Activated T-cell treated with anti-CD3 and anti-CD28 coated beads, Interleukin-2, amount 50 U/mL, for 24 hours (primary cell): ENCODE results near the gene DNAJB1.
"Not testable (repeated sequence)": the region's sequence is repeated elsewhere in the genome, so short reads cannot be mapped to it uniquely, and the experiment has no call there.

ENCODE experiments used
- DNase-seq: peaks from one replicate; pipeline ENCODE4 v3.0.0-alpha.2; 2020
- H3K27ac Mint-ChIP-seq: 2 replicates; pipeline ENCODE4 v1.8.0; 2020; ENCODE audit warnings: mild to moderate bottlenecking, mixed read lengths
- H3K27me3 Mint-ChIP-seq: 2 replicates; pipeline ENCODE4 v1.8.0; 2020; ENCODE audit warnings: mixed read lengths
- H3K36me3 Mint-ChIP-seq: 2 replicates; pipeline ENCODE4 v1.8.0; 2020; ENCODE audit warnings: low read depth, mixed read lengths
- H3K4me1 Mint-ChIP-seq: 2 replicates; pipeline ENCODE4 v1.8.0; 2020; ENCODE audit warnings: low read depth, mixed read lengths
- H3K4me3 Mint-ChIP-seq: 2 replicates; pipeline ENCODE4 v1.8.0; 2020; ENCODE audit warnings: mild to moderate bottlenecking, moderate library complexity, mixed read lengths
- H3K9me3 Mint-ChIP-seq: 2 replicates; pipeline ENCODE4 v1.8.0; 2020; ENCODE audit warnings: mixed read lengths

The DNAJB1 gene

DNA sequence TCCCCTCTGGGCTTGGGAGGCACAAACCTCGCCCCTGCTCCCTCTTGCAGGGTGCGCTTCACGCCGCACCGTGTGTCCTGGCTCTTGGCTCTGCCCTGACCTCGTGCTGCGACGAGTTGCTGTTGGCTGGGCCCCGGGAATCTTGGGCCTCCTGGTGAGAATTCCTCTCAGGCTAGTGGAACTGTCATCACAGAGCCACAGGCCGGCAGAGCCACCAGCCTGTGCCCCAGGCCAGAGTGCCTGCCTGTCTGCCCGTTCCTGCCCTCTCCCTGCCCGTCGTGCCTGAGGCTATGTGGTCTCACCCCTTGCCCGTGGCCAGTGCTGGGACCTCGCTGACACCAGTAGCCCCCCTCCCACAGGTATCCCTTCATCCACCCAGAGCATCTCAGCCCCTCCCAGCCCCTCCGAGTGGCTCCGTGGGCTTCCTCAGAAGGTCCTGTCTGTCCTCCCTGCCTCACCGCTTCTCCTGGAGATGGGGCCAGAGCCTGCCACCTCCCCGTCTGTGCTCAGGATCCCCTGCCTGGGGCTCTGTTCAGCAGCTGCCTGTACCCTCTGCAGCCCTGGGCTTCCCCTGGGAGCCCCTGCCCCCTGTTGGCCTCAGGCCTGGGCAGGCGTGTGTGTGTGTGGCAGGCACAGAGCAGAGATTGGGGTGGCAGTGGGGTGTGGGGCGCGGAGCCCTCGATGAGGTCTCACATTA is 40.3 kb upstream of the DNAJB1 start:
- Mint-ChIP-seq H3K9me3 (no peaks in the 10 kb centered on the region), H3K4me1 (peaks cover 46% of the 10 kb centered on the region), H3K4me3 (no peak overlapping the region), H3K27me3 (no peaks in the 10 kb centered on the region), H3K27ac (no peak overlapping the region), H3K36me3 (peaks cover 13% of the 10 kb centered on the region)
- DNase-seq: no peak

DNA sequence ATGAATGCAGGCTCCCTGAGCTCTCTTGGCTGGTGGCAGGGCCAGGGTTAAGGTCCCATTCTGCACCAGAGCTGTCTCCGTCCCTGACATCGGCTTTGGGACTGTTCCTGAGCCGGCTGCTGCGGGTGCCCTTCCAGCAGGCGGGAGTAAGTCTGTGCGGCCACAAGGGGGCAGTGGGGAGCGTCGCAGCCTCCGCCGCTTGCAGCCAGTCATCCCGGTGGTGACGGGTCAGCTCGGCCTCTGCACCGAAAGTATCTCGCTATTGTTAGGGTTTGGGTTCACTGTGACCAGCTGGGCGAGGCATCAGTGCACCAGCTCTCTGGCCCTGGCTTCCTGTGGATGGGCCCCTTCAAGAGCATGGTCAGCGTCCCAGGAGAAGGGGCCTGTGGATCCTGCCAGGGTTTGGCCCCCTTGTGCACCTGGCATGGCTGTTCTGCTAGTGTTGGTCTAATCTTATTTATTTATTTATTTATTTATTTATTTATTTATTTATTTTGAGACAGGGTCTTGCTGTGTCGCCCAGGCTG is 38.5 kb upstream of the DNAJB1 start:
- H3K27ac Mint-ChIP-seq: no peak overlapping the region
- peaks cover 55% of the 10 kb centered on the region for H3K4me1 Mint-ChIP-seq
- no peaks in the 10 kb centered on the region for H3K9me3 Mint-ChIP-seq
- DNase-seq: peak; percentile 83
- peaks cover 16% of the 10 kb centered on the region for H3K36me3 Mint-ChIP-seq
- no peak overlapping the region for H3K4me3 Mint-ChIP-seq
- no peaks in the 10 kb centered on the region for H3K27me3 Mint-ChIP-seq

DNA sequence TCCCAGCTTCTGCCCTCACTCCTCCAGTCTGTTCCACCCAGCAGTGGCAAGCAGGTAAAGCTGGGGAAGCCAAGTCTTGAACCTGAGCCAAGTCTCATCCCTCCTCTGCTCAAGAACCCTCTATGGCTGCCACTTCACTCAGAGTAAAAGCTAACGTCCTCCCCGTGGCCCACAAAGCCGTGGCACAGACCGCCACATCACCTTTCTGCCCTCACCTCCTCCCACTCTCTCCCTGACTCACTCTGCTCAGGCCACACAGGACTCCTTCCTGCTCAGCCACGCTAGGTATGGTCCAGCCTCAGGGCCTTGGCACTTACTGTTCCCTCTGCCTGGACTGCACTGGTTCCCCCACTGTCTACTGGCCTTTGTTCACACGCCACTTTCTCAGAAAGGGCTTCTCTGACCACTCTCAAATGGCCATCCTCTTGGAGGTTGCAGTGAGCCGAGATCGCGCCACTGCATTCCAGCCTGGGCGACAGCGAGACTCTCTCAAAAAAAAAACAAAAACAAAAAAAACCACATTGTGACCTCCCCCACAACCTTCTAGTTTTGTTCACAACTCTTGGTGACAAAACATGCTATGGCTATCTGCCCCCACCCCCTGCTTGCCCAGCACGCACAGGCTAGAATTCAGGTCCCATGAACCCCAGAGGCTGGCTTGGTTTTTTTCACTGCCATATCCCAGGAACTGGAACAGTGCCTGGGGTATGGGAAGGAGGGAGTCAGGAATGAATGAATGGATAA is 37.9 kb upstream of the DNAJB1 start:
- no peaks in the 10 kb centered on the region for H3K27me3 Mint-ChIP-seq
- peak overlapping the region; percentile 79 for H3K27ac Mint-ChIP-seq
- H3K4me1 Mint-ChIP-seq: peaks cover 56% of the 10 kb centered on the region

GRCh38 chr19:14554382-14554812 is 36.2 kb upstream of the DNAJB1 start:
- H3K27me3 Mint-ChIP-seq: no peaks in the 10 kb centered on the region
- H3K27ac Mint-ChIP-seq: peak overlapping the region; percentile 32
- H3K4me3 Mint-ChIP-seq: no peak overlapping the region
- H3K4me1 Mint-ChIP-seq: peaks cover 63% of the 10 kb centered on the region
- DNase-seq: no peak
- H3K36me3 Mint-ChIP-seq: peaks cover 19% of the 10 kb centered on the region
- no peaks in the 10 kb centered on the region for H3K9me3 Mint-ChIP-seq

More for the DNA sequence above, 37.9 kb upstream of the DNAJB1 start:
- Mint-ChIP-seq H3K9me3 (no peaks in the 10 kb centered on the region), H3K4me3 (no peak overlapping the region), H3K36me3 (peaks cover 15% of the 10 kb centered on the region)
- no peak for DNase-seq

GRCh38 chr19:14553939-14554243 is 35.7 kb upstream of the DNAJB1 start:
- no peaks in the 10 kb centered on the region for H3K27me3 Mint-ChIP-seq
- no peak for DNase-seq
- peak overlapping the region; percentile 53 for H3K27ac Mint-ChIP-seq
- H3K4me3 Mint-ChIP-seq: no peak overlapping the region
- H3K9me3 Mint-ChIP-seq: no peaks in the 10 kb centered on the region
- peaks cover 63% of the 10 kb centered on the region for H3K4me1 Mint-ChIP-seq
- H3K36me3 Mint-ChIP-seq: peaks cover 22% of the 10 kb centered on the region

- Mint-ChIP-seq H3K4me3 (no peak overlapping the region), H3K4me1 (peaks cover 60% of the 10 kb centered on the region), H3K27me3 (no peaks in the 10 kb centered on the region), H3K9me3 (no peaks in the 10 kb centered on the region), H3K27ac (peak overlapping the region; percentile 78), H3K36me3 (peaks cover 28% of the 10 kb centered on the region)
- no peak for DNase-seq
Observed at GRCh38 chr19:14553042-14553938, 35.1 kb upstream of the DNAJB1 start.

DNA sequence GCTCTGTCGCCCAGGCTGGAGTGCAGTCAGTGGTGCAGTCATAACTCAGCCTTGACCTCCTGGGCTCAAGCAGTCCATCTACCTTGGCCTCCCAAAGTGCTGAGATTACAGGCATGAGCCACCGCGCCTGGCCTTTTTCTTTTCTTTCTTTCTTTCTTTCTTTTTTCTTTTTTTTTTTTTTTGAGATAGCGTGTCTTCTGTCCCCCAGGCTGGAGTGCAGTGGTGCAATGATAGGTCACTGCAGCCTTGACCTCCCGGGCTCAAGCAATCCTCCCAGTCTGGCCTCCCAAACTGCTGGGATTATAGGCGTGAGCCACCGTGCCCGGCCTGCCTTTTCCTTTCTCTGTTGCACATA is 33.8 kb upstream of the DNAJB1 start:
- H3K27me3 Mint-ChIP-seq, DNase-seq, H3K4me3 Mint-ChIP-seq, H3K9me3 Mint-ChIP-seq: not testable (repeated sequence)
- Mint-ChIP-seq H3K27ac (peak overlapping the region; percentile 78), H3K36me3 (peaks cover 29% of the 10 kb centered on the region), H3K4me1 (peaks cover 56% of the 10 kb centered on the region)

DNA sequence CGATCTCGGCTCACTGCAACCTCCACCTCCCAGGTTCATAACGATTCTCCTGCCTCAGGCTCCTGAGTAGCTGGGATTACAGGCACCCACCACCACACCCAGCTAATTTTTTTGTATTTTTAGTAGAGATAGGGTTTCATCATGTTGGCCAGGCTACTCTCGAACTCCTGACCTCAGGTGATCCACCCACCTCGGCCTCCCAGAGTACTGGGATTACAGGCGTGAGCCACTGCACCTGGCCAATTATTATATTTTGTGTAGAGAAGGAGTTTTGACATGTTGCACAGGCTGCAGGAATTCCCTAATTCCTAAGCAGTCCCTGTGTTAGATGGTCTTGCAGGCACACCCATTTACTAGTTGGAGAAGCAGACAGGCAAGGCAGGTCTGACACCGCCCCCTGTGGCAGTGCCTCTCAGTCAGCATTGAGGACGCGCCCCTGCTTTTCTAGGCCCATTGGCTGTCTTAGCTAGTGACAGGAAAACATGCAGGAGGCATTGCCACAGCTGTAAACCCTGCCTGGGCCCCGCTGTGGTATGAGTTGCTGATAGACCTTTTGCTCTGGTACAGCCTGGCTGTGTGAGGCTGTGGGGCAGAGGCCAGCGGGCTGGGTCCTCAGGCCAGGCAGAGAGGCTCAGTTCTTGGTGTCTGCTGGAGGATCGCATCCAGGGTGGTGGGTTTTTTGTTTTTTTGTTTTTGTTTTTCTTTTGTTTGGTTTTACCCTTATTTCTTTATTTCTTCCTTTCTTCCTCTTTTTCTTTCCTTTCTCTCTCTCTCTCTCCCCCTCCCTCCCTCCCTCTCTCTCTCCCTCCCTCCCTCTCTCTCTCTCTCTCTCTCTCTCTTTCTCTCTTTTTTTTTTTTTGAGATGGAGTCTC is 33.2 kb upstream of the DNAJB1 start:
- H3K4me1 Mint-ChIP-seq: peaks cover 53% of the 10 kb centered on the region
- not testable (repeated sequence) for H3K27me3 Mint-ChIP-seq, H3K4me3 Mint-ChIP-seq, H3K9me3 Mint-ChIP-seq
- DNase-seq: peak; percentile 77
- peaks cover 31% of the 10 kb centered on the region for H3K36me3 Mint-ChIP-seq
- peak overlapping the region; percentile 73 for H3K27ac Mint-ChIP-seq

DNA sequence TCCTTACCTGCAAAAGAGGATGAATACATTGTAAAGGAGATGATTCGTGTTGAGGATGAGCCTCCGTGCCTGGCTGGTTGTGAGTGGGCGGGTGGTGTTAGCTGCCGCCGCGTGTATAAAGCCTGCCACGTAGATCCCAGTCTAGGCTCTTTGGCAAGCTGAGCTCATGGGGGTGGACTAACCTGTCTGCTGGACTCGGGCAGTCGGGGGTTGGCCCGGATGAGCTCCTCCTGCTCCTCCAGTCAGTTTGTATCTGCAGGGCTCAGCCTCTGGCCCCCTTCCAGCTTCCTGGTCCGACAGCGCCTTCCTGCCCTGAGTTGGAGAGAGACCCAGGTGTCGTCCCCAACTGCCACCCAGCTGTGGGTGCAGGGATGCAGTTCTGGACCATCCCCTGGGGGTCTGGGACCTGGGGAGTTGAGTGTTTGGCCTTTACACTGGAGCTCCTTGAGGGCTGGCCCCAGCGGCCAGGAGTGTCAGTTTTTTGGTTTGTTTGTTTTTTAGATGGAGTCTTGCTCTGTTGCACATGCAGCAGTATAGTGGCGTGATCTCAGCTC is 32.1 kb upstream of the DNAJB1 start:
- Mint-ChIP-seq H3K27ac (peak overlapping the region; percentile 79), H3K4me1 (peaks cover 46% of the 10 kb centered on the region)
- no peak for DNase-seq

DNA sequence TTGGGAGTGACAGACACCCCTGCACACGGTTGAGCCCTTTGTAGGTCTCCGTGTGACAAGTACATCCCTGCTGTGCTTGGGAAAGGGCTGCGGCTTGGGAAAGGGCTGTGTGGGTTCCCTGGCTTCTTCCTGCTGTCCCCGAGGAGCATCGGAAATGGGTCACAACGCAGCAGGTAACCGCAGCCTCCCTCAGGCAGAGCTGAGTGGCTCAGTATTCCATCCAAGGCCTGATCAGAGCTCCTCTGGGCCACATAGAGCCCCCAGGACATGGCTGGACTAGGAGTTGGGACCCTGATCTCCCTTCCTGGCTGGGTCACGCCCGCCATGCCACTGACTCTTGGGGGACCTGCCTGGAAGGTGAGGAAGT is 27.5 kb upstream of the DNAJB1 start:
- no peak for DNase-seq
- no peaks in the 10 kb centered on the region for H3K27me3 Mint-ChIP-seq
- H3K9me3 Mint-ChIP-seq: no peaks in the 10 kb centered on the region
- no peak overlapping the region for H3K4me3 Mint-ChIP-seq
- H3K27ac Mint-ChIP-seq: no peak overlapping the region
- H3K4me1 Mint-ChIP-seq: peaks cover 33% of the 10 kb centered on the region
- peaks cover 46% of the 10 kb centered on the region for H3K36me3 Mint-ChIP-seq

More for the DNA sequence above, 32.1 kb upstream of the DNAJB1 start:
- Mint-ChIP-seq H3K9me3 (no peaks in the 10 kb centered on the region), H3K4me3 (no peak overlapping the region), H3K27me3 (no peaks in the 10 kb centered on the region), H3K36me3 (peaks cover 40% of the 10 kb centered on the region)

DNA sequence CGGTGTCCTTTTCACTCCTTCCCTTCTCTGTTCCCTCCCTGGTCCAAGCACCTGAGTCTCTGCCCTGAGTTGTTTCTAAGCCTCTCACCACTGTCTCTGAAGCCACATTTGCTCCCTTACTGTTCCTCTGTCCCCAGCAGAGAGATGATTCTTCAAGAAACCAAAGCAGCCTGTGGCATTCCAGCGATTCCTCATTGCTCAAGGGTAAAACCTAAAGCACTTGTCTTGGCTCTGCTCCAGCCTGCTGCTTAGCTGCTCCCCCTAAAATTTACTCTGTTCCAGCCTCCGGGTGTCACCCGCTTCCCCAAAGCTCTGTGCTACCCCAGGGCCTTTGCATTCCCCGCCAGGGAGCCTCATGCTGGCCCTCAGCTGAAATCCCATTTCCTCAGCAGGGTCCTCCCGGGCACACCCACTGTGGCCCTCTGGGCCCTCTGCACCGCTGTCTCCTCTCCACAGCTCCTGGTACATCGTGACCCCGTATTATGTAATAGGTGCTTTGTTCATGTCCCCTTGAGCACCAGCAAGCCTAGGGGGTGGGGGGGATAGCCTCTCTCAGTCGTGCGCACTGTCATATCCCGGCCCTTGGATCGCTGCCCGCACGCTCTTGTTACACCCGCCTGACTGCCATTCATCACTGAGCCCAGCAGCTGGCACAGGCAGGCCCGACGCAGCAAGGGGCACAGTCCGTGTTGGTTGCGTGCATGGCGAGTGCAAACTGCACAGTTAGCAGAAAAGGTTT is 26.9 kb upstream of the DNAJB1 start:
- H3K36me3 Mint-ChIP-seq: peaks cover 47% of the 10 kb centered on the region
- no peaks in the 10 kb centered on the region for H3K27me3 Mint-ChIP-seq
- no peaks in the 10 kb centered on the region for H3K9me3 Mint-ChIP-seq
- H3K4me1 Mint-ChIP-seq: peaks cover 29% of the 10 kb centered on the region
- H3K4me3 Mint-ChIP-seq: no peak overlapping the region
- peak overlapping the region; percentile 76 for H3K27ac Mint-ChIP-seq
- DNase-seq: no peak

DNA sequence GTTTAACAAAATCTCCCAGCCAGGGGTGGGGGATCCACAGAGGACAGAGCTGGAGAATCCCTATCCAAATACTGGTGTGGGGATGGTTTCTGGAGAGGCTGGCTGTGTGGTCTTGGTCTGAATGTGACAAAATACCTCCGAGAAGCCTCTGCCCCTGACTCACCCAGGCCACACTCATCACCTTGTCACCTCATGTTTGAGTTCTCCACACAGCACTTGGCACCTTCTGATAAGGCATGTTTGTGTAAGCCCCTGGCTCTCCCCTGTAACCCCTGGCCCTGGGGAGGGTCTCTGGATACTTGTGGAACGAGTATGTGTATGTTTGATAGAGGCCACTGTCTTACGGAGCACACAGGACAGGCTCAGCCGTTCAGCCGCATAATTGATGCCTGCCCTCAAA is 25.9 kb upstream of the DNAJB1 start:
- H3K36me3 Mint-ChIP-seq: peaks cover 48% of the 10 kb centered on the region
- H3K27ac Mint-ChIP-seq: peak overlapping the region; percentile 66
- H3K27me3 Mint-ChIP-seq: no peaks in the 10 kb centered on the region
- no peak overlapping the region for H3K4me3 Mint-ChIP-seq
- no peak for DNase-seq
- no peaks in the 10 kb centered on the region for H3K9me3 Mint-ChIP-seq
- H3K4me1 Mint-ChIP-seq: peaks cover 31% of the 10 kb centered on the region

DNA sequence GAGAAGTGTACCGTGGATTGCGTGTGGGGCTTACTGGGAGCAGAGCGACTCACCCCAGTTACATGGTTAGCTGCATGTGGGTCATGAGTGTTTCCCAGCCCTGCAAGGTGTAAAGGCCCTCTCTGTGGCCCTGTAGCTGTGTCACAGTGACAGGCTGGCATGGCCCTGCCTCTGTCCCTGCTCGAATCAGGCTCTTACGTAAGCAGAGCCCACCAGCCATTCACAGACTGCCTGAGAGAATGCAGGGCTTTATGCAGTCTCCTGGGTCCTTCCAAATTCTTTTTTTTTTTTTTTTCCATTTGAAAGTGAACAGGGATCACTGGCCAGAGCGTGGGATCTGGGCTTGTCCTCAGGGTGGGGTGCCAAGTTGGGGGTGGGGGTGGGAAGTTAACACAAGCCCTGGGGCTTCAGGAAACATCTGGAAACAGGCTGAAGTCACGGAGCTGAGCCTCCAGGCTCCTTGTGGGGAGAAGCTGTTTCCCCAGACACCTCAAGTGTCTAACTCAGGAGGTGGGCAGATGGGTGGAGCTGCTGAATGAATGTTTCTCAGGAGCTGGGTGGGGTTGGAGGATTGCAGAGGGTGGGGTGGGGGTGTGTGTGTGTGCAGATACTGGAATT is 24.6 kb upstream of the DNAJB1 start:
- H3K9me3 Mint-ChIP-seq: no peaks in the 10 kb centered on the region
- DNase-seq: no peak
- H3K27me3 Mint-ChIP-seq: no peaks in the 10 kb centered on the region
- peaks cover 39% of the 10 kb centered on the region for H3K4me1 Mint-ChIP-seq
- H3K4me3 Mint-ChIP-seq: no peak overlapping the region
- peak overlapping the region; percentile 52 for H3K27ac Mint-ChIP-seq
- H3K36me3 Mint-ChIP-seq: peaks cover 41% of the 10 kb centered on the region
